ENCODE results near the gene TGOLN2. TPM values are rescaled to one million over a fixed set of nuclear protein-coding genes. Genes with fewer than 3 reads are reported as not detected.

TGOLN2 gene
- total and polyA plus RNA-seq, 2 of the 13 experiments (the other 11 are each of a cell fraction or from before 2014, with no cell fraction given) = 99.6 to 155 TPM

- TF ChIP-seq HMGXB3 (CRISPR knock-in tag; IDR thresholded peaks at IDR 0.05; ENCODE audit: borderline replicate concordance) (no peak; the same call in 1 of the 2 replicates), ZBED4 (CRISPR knock-in tag; IDR thresholded peaks at IDR 0.05; ENCODE audit: borderline replicate concordance) (peak; percentile 95; the same call in 1 of the 2 replicates), ZNF251 (CRISPR knock-in tag; IDR thresholded peaks at IDR 0.05) (no peak; the same call in 1 of the 2 replicates), MTA1 (CRISPR knock-in tag; IDR thresholded peaks at IDR 0.05; ENCODE audit: borderline replicate concordance) (peak; percentile 81; the same call in 1 of the 2 replicates), ZNF142 (CRISPR knock-in tag; IDR thresholded peaks at IDR 0.05) (peak; percentile 94), ZSCAN20 (CRISPR knock-in tag; IDR thresholded peaks at IDR 0.05; ENCODE audit: borderline replicate concordance) (peak; percentile 82; the same call in 1 of the 2 replicates), ZNF513 (CRISPR knock-in tag; conservative IDR thresholded peaks at IDR 0.05) (no peak), ZNF235 (CRISPR knock-in tag; IDR thresholded peaks at IDR 0.05; ENCODE audit: borderline replicate concordance) (0 out of 2 replicates have a peak, but pooled peaks have one; percentile 65), SKI (IDR thresholded peaks at IDR 0.05; ENCODE audit: partially characterized antibody) (peak; percentile 70), ZNF335 (CRISPR knock-in tag; IDR thresholded peaks at IDR 0.05) (peak; percentile 83; the same call in 1 of the 2 replicates), BHLHE40 (IDR thresholded peaks at IDR 0.05; ENCODE audit: low read length) (no peak; the same call in 1 of the 2 replicates)
Observed at GRCh38 chr2:85354286-85355072, 26.7 kb upstream of the TGOLN2 start, which contains the start of the genes ELMOD3 and RETSAT (continued).

All from HepG2 (cell line).